HepG2 (cell line): ENCODE data around the gene PDE4D. TPM values are rescaled to one million over a fixed set of nuclear protein-coding genes. Genes with fewer than 3 reads are reported as not detected.

Experiments
- ATAC-seq: fragments of 200-7000 bp; cut with Tn5 transposase; 3 replicates; pipeline ENCODE4 v1.9.1; 2020; ENCODE audit warnings: mild to moderate bottlenecking, moderate library complexity
- BruUV-seq: library from RNA; stranded (reverse); fragments of 400-500 nt; replicated peaks from 2 replicates; lab custom pipeline; 2021; lab: Mats Ljungman, UMichigan
- CTCF ChIA-PET: fragments of 300-600 bp; formaldehyde crosslinking; extraction: SDS; loops from one replicate; lab custom pipeline; 2021; ENCODE audit warnings: low total read pairs, inconsistent platforms, low intra/inter-chr PET ratio; lab: Yijun Ruan, JAX
- POLR2A ChIA-PET: fragments of 350-600 bp; sonication (Branson Sonifier 250); formaldehyde crosslinking; loops from one replicate; lab custom pipeline; 2020; ENCODE audit warnings: antibody characterized with exemption, inconsistent platforms; lab: Yijun Ruan, JAX
- DNase-seq: peaks from one replicate; pipeline ENCODE4 v3.0.0-alpha.2; 2015; ENCODE audit warnings: low spot score
- FAIRE-seq: peaks from 3 replicates; lab custom pipeline; 2011; peaks lifted over from hg19 to GRCh38; lab: Jason Lieb, UNC
- H2AFZ ChIP-seq: one replicate; pipeline ENCODE4 v1.6.1; 2011; ENCODE audit warnings: low read length, inconsistent platforms
- H3K27ac ChIP-seq: fragments of 300-600 bp; 3 replicates; pipeline ENCODE4 v1.8.0; 2011; ENCODE audit warnings: mixed run types, mild to moderate bottlenecking, mixed read lengths, low read length, inconsistent platforms; ENCODE audit not compliant: insufficient read depth; ENCODE audit errors: extremely low read length
- H3K27me3 ChIP-seq, 2 experiments: fragments of 200-600 bp in 1 of 2; 2 replicates in 1 of 2; 3 replicates in 1 of 2; pipeline versions ENCODE4 v1.6.0 to v1.8.0; 2011; ENCODE audit warnings: low read length in 2 of 2, mild to moderate bottlenecking in 2 of 2, moderate library complexity in 2 of 2, inconsistent platforms in 1 of 2; ENCODE audit not compliant: insufficient read depth in 2 of 2, control insufficient read depth in 1 of 2
- H3K36me3 ChIP-seq, 2 experiments: fragments of 200-600 bp in 1 of 2; replicated peaks in 1 of 2; 2 replicates in 1 of 2; 3 replicates in 1 of 2; pipeline versions ENCODE4 v1.5.1 to v1.8.0; 2011; ENCODE audit warnings: low read length in 2 of 2, inconsistent platforms in 1 of 2; ENCODE audit not compliant: insufficient read depth in 2 of 2, control insufficient read depth in 1 of 2
- H3K4me1 ChIP-seq: 2 replicates; pipeline ENCODE4 v1.5.1; 2012; ENCODE audit warnings: low read length, inconsistent platforms; ENCODE audit not compliant: insufficient read depth
- H3K4me2 ChIP-seq: 2 replicates; pipeline ENCODE4 v1.6.0; 2011; ENCODE audit warnings: low read depth, low read length, inconsistent platforms
- H3K4me3 ChIP-seq, 3 experiments: fragments of 200-600 bp in 1 of 3; sonication (generic), shearing (Covaris generic) in 1 of 3; replicated peaks in 1 of 3; 2 replicates each; pipeline ENCODE4 v1.5.1; 2011 to 2016; ENCODE audit warnings: low read length in 3 of 3, inconsistent platforms in 2 of 3, low read depth in 2 of 3, mild to moderate bottlenecking in 2 of 3, control low read depth in 1 of 3, mixed read lengths in 1 of 3; ENCODE audit not compliant: insufficient read depth in 1 of 3
- H3K79me2 ChIP-seq: one replicate; pipeline ENCODE4 v1.6.1; 2011; ENCODE audit warnings: low read length, inconsistent platforms; ENCODE audit not compliant: insufficient read depth
- H3K9ac ChIP-seq: 2 replicates; pipeline ENCODE4 v1.6.0; 2011; ENCODE audit warnings: mild to moderate bottlenecking, low read depth, low read length, inconsistent platforms; ENCODE audit not compliant: insufficient read depth
- H3K9me3 ChIP-seq: 2 replicates; pipeline ENCODE4 v1.5.1; 2012; ENCODE audit warnings: mild to moderate bottlenecking, low read length
- H4K20me1 ChIP-seq: 2 replicates; pipeline ENCODE4 v1.6.0; 2011; ENCODE audit warnings: inconsistent platforms, mild to moderate bottlenecking, low read length, moderate library complexity; ENCODE audit not compliant: insufficient read depth
- E2F1 ChIP-seq: sonication (generic); formaldehyde crosslinking; IDR thresholded peaks from 2 replicates; pipeline ENCODE4 v1.5.0; 2020; ENCODE audit warnings: missing genetic modification reagents
- NR2C2 ChIP-seq: sonication (generic); formaldehyde crosslinking; IDR thresholded peaks from 2 replicates; pipeline ENCODE4 v1.4.0; 2020; ENCODE audit warnings: missing genetic modification reagents, mild to moderate bottlenecking, moderate library complexity, borderline replicate concordance
- TCF7L2 ChIP-seq: IDR thresholded peaks from 2 replicates; pipeline ENCODE4 v1.6.1; 2011; ENCODE audit warnings: mild to moderate bottlenecking, low read depth, low read length, moderate library complexity
- ZNF33B ChIP-seq: sonication (generic); formaldehyde crosslinking; IDR thresholded peaks from 2 replicates; pipeline ENCODE4 v1.5.1; 2020; ENCODE audit warnings: mild to moderate bottlenecking, missing genetic modification reagents
- WGBS: methylation state at CpG from one replicate; pipeline ENCODE4 v1.1.6; 2017; ENCODE audit warnings: low lambda C conversion rate; 5-methylcytosine and 5-hydroxymethylcytosine counted together
- in situ Hi-C: cut with HindIII; loops from 2 replicates; pipeline ENCODE4 v1.10.0; 2017; ENCODE audit warnings: low pct_unique_long_range_greater_than_20kb; ENCODE audit not compliant: extremely low pct_ligation_motif_present
- intact Hi-C: fragments of 100-400 bp; cut with micrococcal nuclease; formaldehyde crosslinking; loops from one replicate; pipeline ENCODE4 v1.10.0; 2022; ENCODE audit not compliant: unreplicated experiment
- polyA plus RNA-seq, 8 experiments: library from polyadenylated mRNA; depleted of rRNA in 3 of 8; stranded (reverse) in 7 of 8; unstranded in 1 of 8; fragments of >200 nt; fragmentation: Illumina TruSeq in 4 of 8; extraction: Trizol in 4 of 8; gene quantifications; 2 replicates each; pipeline versions ENCODE4 v1.2.1 to v1.2.3, GENCODE V29; 2011 to 2016; ENCODE audit warnings: low read depth in 4 of 8, missing spikeins in 1 of 8, mixed read lengths in 1 of 8; ENCODE audit not compliant: insufficient read depth in 1 of 8
- total RNA-seq, 5 experiments: library from RNA; depleted of rRNA; stranded (reverse); fragments of >200 nt; fragmentation: Illumina TruSeq; extraction: Trizol; gene quantifications; 2 replicates each; pipeline ENCODE4 v1.2.3, GENCODE V29; 2016; ENCODE audit warnings: low read depth in 1 of 5
- TF ChIP-seq, protein P1 (sequence below): sonication (generic); formaldehyde crosslinking; IDR thresholded peaks from 2 replicates; pipeline ENCODE4 v1.4.0; 2020; ENCODE audit warnings: missing genetic modification reagents
- TF ChIP-seq, protein P2 (sequence below): sonication (generic); formaldehyde crosslinking; IDR thresholded peaks from 2 replicates; pipeline ENCODE4 v1.5.1; 2020; ENCODE audit warnings: missing genetic modification reagents, mild to moderate bottlenecking, borderline replicate concordance

PDE4D gene
- total and polyA plus RNA-seq, 2 of the 13 experiments (the other 11 are each of a cell fraction or from before 2014, with no cell fraction given): 7.0 to 12.2 TPM

DNA sequence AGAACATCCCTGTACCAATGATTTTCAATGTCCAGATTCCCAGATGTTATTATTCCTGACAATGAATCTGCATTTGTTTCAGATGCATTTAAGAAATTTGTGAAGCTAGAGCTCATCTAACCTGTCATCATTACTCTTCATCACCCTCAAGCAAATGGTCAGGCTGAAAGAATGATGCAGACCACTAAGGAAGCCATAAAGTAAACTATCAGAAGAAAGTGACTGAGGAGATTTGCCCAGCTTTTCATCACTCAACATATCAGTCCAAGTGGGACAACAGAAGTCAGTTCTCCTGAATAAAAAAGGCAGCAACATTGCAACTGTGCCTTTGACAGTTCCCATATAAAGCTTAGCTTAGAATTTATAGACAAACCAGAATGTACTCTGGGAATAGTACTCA is 419.9 kb downstream of the PDE4D start:
- ATAC-seq (no peak), DNase-seq (no peak), FAIRE-seq (no peak)
- POLR2A ChIA-PET: no interaction called here
- Histone ChIP-seq H3K27ac (no peak overlapping the region), H3K36me3 (no peaks in the 10 kb centered on the region), H3K4me3 (no peak overlapping the region), H3K27me3 (no peaks in the 10 kb centered on the region), H3K9me3 (no peaks in the 10 kb centered on the region), H3K9ac (no peak overlapping the region), H3K4me2 (no peak overlapping the region), H2AFZ (no peak overlapping the region), H4K20me1 (no peaks in the 10 kb centered on the region), H3K4me1 (no peaks in the 10 kb centered on the region), H3K79me2 (no peaks in the 10 kb centered on the region)
- TF ChIP-seq ZNF33B (CRISPR knock-in tag) (no peak), E2F1 (CRISPR knock-in tag) (no peak), TCF7L2 (no peak)
- TF ChIP-seq, protein P1, sequence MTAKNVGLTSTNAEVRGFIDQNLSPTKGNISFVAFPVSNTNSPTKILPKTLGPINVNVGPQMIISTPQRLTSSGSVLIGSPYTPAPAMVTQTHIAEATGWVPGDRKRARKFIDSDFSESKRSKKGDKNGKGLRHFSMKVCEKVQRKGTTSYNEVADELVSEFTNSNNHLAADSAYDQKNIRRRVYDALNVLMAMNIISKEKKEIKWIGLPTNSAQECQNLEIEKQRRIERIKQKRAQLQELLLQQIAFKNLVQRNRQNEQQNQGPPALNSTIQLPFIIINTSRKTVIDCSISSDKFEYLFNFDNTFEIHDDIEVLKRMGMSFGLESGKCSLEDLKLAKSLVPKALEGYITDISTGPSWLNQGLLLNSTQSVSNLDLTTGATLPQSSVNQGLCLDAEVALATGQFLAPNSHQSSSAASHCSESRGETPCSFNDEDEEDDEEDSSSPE (CRISPR knock-in tag): no peak
- intact Hi-C loops (no loop called here), in situ Hi-C loops (no loop called here)
- CTCF ChIA-PET: no interaction called here
- no TSS peak for BruUV-seq

- H3K36me3 ChIP-seq: no peaks in the 10 kb centered on the region
- DNase-seq: no peak
- no peaks in the 10 kb centered on the region for H4K20me1 ChIP-seq
- H3K27me3 ChIP-seq: no peaks in the 10 kb centered on the region
- TF ChIP-seq, protein P2, sequence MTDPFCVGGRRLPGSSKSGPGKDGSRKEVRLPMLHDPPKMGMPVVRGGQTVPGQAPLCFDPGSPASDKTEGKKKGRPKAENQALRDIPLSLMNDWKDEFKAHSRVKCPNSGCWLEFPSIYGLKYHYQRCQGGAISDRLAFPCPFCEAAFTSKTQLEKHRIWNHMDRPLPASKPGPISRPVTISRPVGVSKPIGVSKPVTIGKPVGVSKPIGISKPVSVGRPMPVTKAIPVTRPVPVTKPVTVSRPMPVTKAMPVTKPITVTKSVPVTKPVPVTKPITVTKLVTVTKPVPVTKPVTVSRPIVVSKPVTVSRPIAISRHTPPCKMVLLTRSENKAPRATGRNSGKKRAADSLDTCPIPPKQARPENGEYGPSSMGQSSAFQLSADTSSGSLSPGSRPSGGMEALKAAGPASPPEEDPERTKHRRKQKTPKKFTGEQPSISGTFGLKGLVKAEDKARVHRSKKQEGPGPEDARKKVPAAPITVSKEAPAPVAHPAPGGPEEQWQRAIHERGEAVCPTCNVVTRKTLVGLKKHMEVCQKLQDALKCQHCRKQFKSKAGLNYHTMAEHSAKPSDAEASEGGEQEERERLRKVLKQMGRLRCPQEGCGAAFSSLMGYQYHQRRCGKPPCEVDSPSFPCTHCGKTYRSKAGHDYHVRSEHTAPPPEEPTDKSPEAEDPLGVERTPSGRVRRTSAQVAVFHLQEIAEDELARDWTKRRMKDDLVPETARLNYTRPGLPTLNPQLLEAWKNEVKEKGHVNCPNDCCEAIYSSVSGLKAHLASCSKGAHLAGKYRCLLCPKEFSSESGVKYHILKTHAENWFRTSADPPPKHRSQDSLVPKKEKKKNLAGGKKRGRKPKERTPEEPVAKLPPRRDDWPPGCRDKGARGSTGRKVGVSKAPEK (CRISPR knock-in tag): no peak
- no peak for TF ChIP-seq NR2C2 (CRISPR knock-in tag)
- TF ChIP-seq, all 625 proteins: peak for 0
- BruUV-seq: no TSS peak
- ChIA-PET CTCF (no interaction called here), POLR2A (no interaction called here)
- 0% methylated on average over 1 of the region's 1 CpG for WGBS
- Histone ChIP-seq H3K9ac (no peak overlapping the region), H3K4me2 (no peak overlapping the region), H2AFZ (no peak overlapping the region), H3K4me1 (no peaks in the 10 kb centered on the region), H3K27ac (no peak overlapping the region), H3K9me3 (no peaks in the 10 kb centered on the region), H3K79me2 (no peaks in the 10 kb centered on the region), H3K4me3 (no peak overlapping the region)
- intact Hi-C loops: no loop called here
- FAIRE-seq (no peak), ATAC-seq (no peak)
- in situ Hi-C loops: no loop called here
These were observed 422.1 kb downstream of the PDE4D start for GRCh38 chr5:59471463-59471862.
